ENCODE results near the gene PHF21A. TPM values are rescaled to one million over a fixed set of nuclear protein-coding genes. Genes with fewer than 3 reads are reported as not detected.

PHF21A gene
- total and polyA plus RNA-seq, 2 of the 13 experiments (the other 11 are each of a cell fraction or from before 2014, with no cell fraction given) = 4.1 to 34.6 TPM

GRCh38 chr11:46120346-46121300 lies 631 bp downstream of the PHF21A start (continued):
- TF ChIP-seq, protein P1, sequence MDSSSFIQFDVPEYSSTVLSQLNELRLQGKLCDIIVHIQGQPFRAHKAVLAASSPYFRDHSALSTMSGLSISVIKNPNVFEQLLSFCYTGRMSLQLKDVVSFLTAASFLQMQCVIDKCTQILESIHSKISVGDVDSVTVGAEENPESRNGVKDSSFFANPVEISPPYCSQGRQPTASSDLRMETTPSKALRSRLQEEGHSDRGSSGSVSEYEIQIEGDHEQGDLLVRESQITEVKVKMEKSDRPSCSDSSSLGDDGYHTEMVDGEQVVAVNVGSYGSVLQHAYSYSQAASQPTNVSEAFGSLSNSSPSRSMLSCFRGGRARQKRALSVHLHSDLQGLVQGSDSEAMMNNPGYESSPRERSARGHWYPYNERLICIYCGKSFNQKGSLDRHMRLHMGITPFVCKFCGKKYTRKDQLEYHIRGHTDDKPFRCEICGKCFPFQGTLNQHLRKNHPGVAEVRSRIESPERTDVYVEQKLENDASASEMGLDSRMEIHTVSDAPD (CRISPR knock-in tag; IDR thresholded peaks at IDR 0.05) = no peak
- TF ChIP-seq TAF1 (CRISPR knock-in tag; IDR thresholded peaks at IDR 0.05) (no peak), ZNF329 (CRISPR knock-in tag; IDR thresholded peaks at IDR 0.05; ENCODE audit: low read depth) (no peak), ZNF644 (CRISPR knock-in tag; IDR thresholded peaks at IDR 0.05; ENCODE audit: low read depth) (no peak), TRIM24 (CRISPR knock-in tag; IDR thresholded peaks at IDR 0.05) (no peak), PCBP1 (IDR thresholded peaks at IDR 0.05; ENCODE audit: borderline replicate concordance, low read depth, low read length) (peak; percentile 53; the same call in 1 of the 2 replicates), CSRNP1 (CRISPR knock-in tag; IDR thresholded peaks at IDR 0.05) (no peak), PHF21A (CRISPR knock-in tag; IDR thresholded peaks at IDR 0.05) (no peak), BCL6 (CRISPR knock-in tag; IDR thresholded peaks at IDR 0.05) (no peak), POLR2AphosphoS2 (IDR thresholded peaks at IDR 0.05; ENCODE audit: low read depth, low read length) (no peak), POLR2G (IDR thresholded peaks at IDR 0.05; ENCODE audit: low read depth, low read length) (0 out of 2 replicates have a peak, but pooled peaks have one; percentile 51), PATZ1 (CRISPR knock-in tag; IDR thresholded peaks at IDR 0.05) (peak; percentile 36), HOXA9 (CRISPR knock-in tag; IDR thresholded peaks at IDR 0.05; ENCODE audit: borderline replicate concordance) (no peak), MAZ (IDR thresholded peaks at IDR 0.05; ENCODE audit: borderline replicate concordance, low read depth, low read length) (no peak; the same call in 1 of the 2 replicates), MAZ (CRISPR knock-in tag; IDR thresholded peaks at IDR 0.05; ENCODE audit: low read depth) (peak; percentile 49), ZFP90 (CRISPR knock-in tag; IDR thresholded peaks at IDR 0.05; ENCODE audit: borderline replicate concordance) (no peak), ZNF317 (CRISPR knock-in tag; IDR thresholded peaks at IDR 0.05) (no peak), TSC22D2 (CRISPR knock-in tag; IDR thresholded peaks at IDR 0.05; ENCODE audit: borderline replicate concordance) (no peak), ZMYM3 (CRISPR knock-in tag; IDR thresholded peaks at IDR 0.05) (no peak), ZNF775 (CRISPR knock-in tag; IDR thresholded peaks at IDR 0.05; ENCODE audit: borderline replicate concordance) (0 out of 2 replicates have a peak, but pooled peaks have one; percentile 56), GTF3A (CRISPR knock-in tag; conservative IDR thresholded peaks at IDR 0.05) (no peak), NR2F6 (IDR thresholded peaks at IDR 0.05) (no peak), NR2F6 (CRISPR knock-in tag; IDR thresholded peaks at IDR 0.05) (no peak)
- TF ChIP-seq, protein P2, sequence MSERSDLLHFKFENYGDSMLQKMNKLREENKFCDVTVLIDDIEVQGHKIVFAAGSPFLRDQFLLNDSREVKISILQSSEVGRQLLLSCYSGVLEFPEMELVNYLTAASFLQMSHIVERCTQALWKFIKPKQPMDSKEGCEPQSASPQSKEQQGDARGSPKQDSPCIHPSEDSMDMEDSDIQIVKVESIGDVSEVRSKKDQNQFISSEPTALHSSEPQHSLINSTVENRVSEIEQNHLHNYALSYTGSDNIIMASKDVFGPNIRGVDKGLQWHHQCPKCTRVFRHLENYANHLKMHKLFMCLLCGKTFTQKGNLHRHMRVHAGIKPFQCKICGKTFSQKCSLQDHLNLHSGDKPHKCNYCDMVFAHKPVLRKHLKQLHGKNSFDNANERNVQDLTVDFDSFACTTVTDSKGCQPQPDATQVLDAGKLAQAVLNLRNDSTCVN (CRISPR knock-in tag; IDR thresholded peaks at IDR 0.05; ENCODE audit: borderline replicate concordance) = peak; percentile 62; the same call in 1 of the 2 replicates
